ENCODE data around the gene CPTP.
"Not testable (repeated sequence)": the region's sequence is repeated elsewhere in the genome, so short reads cannot be mapped to it uniquely, and the experiment has no call there.

Gene CPTP

GRCh38 chr1:1307261-1307922 is 17.2 kb upstream of the CPTP start:
- no peak for DNase-seq (ENCODE audit: low read depth)

- peak; percentile 81 for DNase-seq (ENCODE audit: low read depth)
Observed at GRCh38 chr1:1307923-1308755, 16.5 kb upstream of the CPTP start, which contains the start of the genes ACAP3 and PUSL1. TSS of gene ACAP3 (minus strand) at chr1:1307930. CDS start at chr1:1307815, 115 bp downstream. TSS of gene PUSL1 (plus strand) at chr1:1308597. CDS start at chr1:1308644, 47 bp downstream.

GRCh38 chr1:1308756-1309250 is 15.8 kb upstream of the CPTP start:
- DNase-seq (ENCODE audit: low read depth): no peak

GRCh38 chr1:1309251-1310108 is 15.1 kb upstream of the CPTP start:
- no peak for DNase-seq (ENCODE audit: low read depth)

- no peak for DNase-seq (ENCODE audit: low read depth)
Observed at GRCh38 chr1:1310109-1310385, 14.6 kb upstream of the CPTP start.

- no peak for DNase-seq (ENCODE audit: low read depth)
Observed at GRCh38 chr1:1310476-1311053, 14.0 kb upstream of the CPTP start.

- no peak for DNase-seq (ENCODE audit: low read depth)
Observed at GRCh38 chr1:1311107-1312104, 13.2 kb upstream of the CPTP start.

- no peak for DNase-seq (ENCODE audit: low read depth)
Observed at GRCh38 chr1:1312450-1313314, 11.9 kb upstream of the CPTP start.

- DNase-seq (ENCODE audit: low read depth): no peak
Observed at GRCh38 chr1:1313500-1314236, 10.9 kb upstream of the CPTP start.

- DNase-seq (ENCODE audit: low read depth): no peak
Observed at GRCh38 chr1:1314237-1314586, 10.4 kb upstream of the CPTP start.

- no peak for DNase-seq (ENCODE audit: low read depth)
Observed at GRCh38 chr1:1314678-1315335, 9.8 kb upstream of the CPTP start.

- DNase-seq (ENCODE audit: low read depth): no peak
Observed at GRCh38 chr1:1315435-1315954, 9.1 kb upstream of the CPTP start.

GRCh38 chr1:1316199-1316598 is 8.4 kb upstream of the CPTP start:
- DNase-seq (ENCODE audit: low read depth): not testable (repeated sequence)

GRCh38 chr1:1317420-1317819 is 7.2 kb upstream of the CPTP start:
- DNase-seq (ENCODE audit: low read depth): no peak

GRCh38 chr1:1318131-1318652 is 6.4 kb upstream of the CPTP start:
- DNase-seq (ENCODE audit: low read depth): no peak

- no peak for DNase-seq (ENCODE audit: low read depth)
Observed at GRCh38 chr1:1318777-1319645, 5.6 kb upstream of the CPTP start.

GRCh38 chr1:1319646-1319941 is 5.0 kb upstream of the CPTP start:
- no peak for DNase-seq (ENCODE audit: low read depth)
